ENCODE data around the gene SLC44A4.

- TF ChIP-seq EZH2 (IDR thresholded peaks at IDR 0.05) (no peak), POLR2AphosphoS5 (IDR thresholded peaks at IDR 0.05; ENCODE audit: borderline replicate concordance, low read depth, low read length) (no peak)
Measured at GRCh38 chr6:31819871-31820299, 58.9 kb downstream of the SLC44A4 start.
